G401 (cell line): ENCODE data around the gene KIF19. TPM values are rescaled to one million over a fixed set of nuclear protein-coding genes. Genes with fewer than 3 reads are reported as not detected.
"Not testable (repeated sequence)": the region's sequence is repeated elsewhere in the genome, so short reads cannot be mapped to it uniquely, and the experiment has no call there.

Experiments used
- DNase-seq: peaks from one replicate; pipeline ENCODE4 v3.0.0-alpha.2; 2015; ENCODE audit warnings: low spot score
- in situ Hi-C: cut with HindIII; loops from 2 replicates; pipeline ENCODE4 v1.10.0; 2016; ENCODE audit warnings: low sequenced_read_pairs, mixed read lengths
- total RNA-seq: library from RNA; depleted of rRNA; stranded (reverse); fragments of >200 nt; shearing (Covaris generic); gene quantifications from 2 replicates; pipeline ENCODE4 v1.2.3, GENCODE V29; 2014; rRNA removed

Gene KIF19
- total RNA-seq = not detected in 2 replicates

DNA sequence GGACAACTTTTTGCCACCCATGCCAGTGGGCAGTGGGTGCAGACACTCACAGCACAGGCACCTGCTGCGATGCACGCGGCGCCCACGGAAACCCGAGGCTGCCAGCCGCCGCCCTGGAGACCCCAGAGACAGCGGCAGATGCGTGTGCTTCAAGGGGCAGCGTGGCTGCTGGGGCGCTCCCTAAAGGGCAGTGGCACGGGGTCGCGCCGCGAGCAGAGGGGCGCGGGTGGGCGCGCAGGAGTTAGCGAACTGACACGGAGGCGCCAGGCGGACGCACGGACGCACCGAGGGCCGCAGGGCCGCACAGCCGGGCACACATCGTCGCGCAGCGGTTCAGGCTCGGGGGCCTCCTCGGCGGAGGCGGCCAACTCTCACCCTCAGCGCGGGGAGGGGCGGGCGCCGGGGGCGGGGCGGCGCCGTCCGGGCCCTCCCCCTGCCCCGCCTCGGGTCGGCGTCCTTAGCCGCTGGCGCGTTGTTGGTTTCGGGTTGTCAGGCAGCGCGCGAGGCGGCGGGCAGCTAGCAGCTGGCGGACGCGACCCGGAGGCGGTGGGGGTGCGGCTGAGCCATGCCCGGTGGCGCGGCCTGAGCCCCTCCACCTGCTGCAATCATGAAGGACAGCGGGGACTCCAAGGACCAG is at the start of gene KIF19:
KIF19 (plus strand) TSS at position 484 of the 637 bp plus-strand sequence; CDS start at position 608, 124 bp downstream.
- no peak for DNase-seq
- in situ Hi-C loops = no loop called here

GRCh38 chr17:74276541-74277009 is 49.5 kb upstream of the KIF19 start:
- peak; percentile 34 for DNase-seq
- in situ Hi-C loops = no loop called here

DNA sequence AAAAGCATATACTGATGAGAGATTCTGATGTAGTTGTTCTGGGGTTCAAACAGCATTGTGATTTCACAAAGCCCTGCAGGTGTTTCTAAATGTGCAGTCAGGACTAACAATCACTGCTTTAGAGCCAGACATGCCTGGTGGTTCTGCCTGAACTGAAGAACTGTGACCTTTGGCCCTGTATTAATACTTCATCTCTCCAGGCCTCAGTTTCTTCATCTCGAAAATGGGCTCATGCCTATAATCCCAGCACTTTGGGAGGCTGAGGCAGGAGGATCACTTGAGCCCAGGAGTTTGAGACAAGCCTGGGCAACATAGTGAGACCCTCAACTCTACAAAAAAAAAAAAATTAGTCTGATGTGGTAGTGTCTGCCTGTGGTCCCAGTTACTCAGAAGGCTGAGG is 48.1 kb upstream of the KIF19 start:
- in situ Hi-C loops = no loop called here
- DNase-seq = no peak

GRCh38 chr17:74279617-74280016 is 46.4 kb upstream of the KIF19 start:
- DNase-seq, in situ Hi-C loops: not testable (repeated sequence)

GRCh38 chr17:74280093-74280513 is 45.9 kb upstream of the KIF19 start:
- DNase-seq = no peak
- in situ Hi-C loops = no loop called here

DNA sequence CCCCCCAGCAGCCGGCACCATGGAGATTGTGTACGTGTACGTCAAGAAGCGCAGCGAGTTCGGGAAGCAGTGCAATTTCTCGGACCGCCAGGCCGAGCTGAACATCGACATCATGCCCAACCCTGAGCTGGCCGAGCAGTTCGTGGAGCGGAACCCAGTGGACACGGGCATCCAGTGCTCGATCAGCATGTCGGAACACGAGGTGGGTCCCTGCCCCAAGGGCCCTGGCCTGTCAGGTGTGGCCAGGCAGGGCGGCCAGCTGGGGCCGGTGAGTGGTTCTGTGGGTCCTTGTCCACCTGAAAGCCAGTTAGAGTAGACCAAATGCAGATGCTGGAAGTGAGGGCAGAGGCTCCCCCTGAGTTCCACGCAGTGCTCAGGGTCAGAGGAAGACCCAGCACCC is 44.2 kb upstream of the KIF19 start:
- DNase-seq = no peak
- in situ Hi-C loops = no loop called here

DNA sequence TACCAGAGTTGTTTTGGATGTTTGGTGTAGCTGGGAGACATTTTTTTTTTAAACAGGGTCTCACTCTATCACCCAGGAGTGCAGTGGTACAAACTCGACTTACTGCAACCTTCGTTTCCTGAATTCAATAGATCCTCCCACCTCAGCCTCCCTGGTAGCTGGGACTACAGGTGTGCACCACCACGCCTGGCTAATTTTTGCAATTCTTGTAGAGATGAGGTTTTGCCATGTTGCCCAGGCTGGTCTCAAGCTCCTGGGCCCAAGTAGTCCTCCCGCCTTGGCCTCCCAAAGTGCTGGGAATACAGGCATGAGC is 43.8 kb upstream of the KIF19 start:
- in situ Hi-C loops, DNase-seq: not testable (repeated sequence)

GRCh38 chr17:74282587-74283370 is 43.2 kb upstream of the KIF19 start:
- DNase-seq = no peak
- in situ Hi-C loops = no loop called here

- in situ Hi-C loops = no loop called here
- no peak for DNase-seq
These were observed 42.7 kb upstream of the KIF19 start for GRCh38 chr17:74283371-74283673.

DNA sequence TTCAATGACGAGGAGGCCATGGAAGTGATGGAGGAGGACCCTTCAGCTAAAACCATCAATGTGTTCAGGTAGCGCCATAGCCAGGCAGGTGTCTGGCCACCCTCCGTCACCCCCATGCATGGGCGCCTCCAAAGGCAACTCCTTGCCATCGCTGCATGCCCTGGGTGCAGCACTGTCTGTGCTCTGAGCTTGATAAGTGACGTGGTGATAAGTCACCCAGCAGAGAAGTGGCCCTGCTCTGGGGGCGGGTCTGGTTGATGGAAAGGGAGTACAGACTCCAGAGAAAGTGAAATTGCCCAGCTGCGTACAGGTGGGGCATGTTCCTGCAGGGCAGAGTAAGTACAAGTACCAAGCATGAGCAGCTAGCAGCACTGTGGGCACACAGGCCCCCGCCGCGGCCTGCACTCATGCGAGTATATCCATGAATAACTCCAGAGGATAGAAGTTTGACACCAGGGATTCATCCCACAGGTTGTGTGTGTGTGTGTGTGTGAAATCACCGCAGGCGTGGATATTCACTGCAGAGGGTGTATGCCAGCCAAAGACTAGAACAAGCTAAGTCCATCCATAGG is 38.9 kb upstream of the KIF19 start:
- in situ Hi-C loops = no loop called here
- DNase-seq = no peak

GRCh38 chr17:74288785-74289184 is 37.2 kb upstream of the KIF19 start:
- DNase-seq = no peak
- in situ Hi-C loops = no loop called here

GRCh38 chr17:74289688-74290087 is 36.3 kb upstream of the KIF19 start:
- in situ Hi-C loops = loop anchor here (10.0 kb wide), 1 partner anchor 55 kb away; no protein-coding TSS in a partner anchor

DNA sequence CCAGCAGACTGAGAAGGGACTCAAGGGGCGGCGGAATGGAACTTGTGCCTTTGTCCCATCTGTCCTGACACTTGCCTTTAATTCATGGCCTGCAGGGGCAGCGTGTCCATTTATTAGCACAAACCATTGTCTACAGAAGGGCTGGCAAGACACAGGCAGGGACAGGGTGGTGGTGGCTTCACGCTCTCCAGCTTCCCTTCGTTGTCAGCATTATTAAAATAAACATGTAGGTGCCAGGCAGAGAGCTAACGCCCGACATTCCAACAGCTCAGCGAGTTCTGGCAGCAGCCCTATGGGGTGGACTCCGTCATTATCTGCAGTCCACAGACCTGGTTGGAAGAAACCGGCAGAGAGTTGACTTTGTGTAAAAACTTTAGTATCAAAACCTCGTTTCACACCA is 35.7 kb upstream of the KIF19 start:
- no peak for DNase-seq
- in situ Hi-C loops = loop anchor here (10.0 kb wide), 1 partner anchor 54 kb away; no protein-coding TSS in a partner anchor

More at GRCh38 chr17:74289688-74290087, 36.3 kb upstream of the KIF19 start:
- DNase-seq = no peak

DNA sequence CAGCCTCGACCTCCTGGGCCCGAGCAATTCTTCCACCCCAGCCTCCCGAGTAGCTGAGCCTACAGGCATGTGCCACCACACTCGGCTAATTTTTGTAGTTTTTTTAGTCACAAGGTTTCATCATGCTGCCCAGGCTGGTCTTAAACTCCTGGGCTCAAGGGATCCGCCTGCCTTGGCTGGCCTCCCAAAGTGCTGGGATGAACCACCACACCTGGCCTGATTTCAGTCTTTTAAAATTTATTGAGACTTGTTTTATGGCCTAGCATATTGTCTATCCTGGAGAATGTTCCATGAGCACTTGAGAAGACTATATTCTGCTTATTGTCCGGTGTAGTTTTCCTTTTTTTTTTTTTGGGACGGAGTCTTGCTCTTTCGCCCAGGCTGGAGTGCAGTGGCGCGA is 33.5 kb upstream of the KIF19 start:
- in situ Hi-C loops = loop anchor here (10.0 kb wide), 1 partner anchor 52 kb away; no protein-coding TSS in a partner anchor
- no peak for DNase-seq

DNA sequence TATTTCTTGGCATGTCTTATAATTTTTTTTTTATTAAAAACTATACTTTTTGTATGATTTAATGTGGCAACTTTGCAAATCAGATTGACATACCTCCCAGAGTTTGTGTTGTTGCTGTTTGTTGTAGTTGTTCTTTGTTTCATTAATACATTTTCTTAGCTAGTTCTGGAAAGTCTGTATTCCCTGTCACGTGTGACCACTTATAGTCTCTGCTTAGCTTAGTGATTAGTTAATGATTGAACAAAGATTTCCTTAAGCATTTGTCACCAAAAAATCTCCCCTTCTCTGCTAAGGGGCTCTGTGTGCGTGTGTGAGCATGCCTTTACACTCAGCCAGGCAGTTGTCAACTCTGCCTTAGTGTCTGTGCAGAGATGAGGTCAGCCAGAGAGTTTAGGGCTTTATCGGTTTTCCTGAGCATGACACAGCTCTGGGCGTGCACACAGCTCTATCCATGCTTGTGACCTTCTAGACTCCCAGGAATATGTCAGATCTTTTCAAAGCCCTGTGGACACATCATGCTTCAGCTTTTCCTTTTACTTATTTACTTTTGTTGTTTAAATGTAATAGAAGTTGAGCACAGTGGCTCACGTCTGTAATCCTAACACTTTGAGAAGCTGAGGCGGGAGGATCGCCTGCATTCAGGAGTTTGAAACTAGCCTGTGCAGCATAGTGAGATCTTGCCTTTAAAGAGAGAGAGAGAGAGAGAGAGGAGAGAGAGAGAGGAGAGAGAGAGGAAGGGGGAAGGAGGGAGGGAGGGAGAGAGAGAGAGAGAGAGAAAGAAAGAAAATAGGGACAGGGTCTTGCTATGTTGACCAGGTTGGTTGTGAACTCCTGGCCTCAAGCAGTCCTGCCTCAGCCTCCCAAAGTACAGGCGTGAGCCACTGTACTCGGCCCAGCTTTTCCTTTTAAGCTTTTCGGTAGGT is 30.1 kb upstream of the KIF19 start:
- in situ Hi-C loops = loop anchor here (10.0 kb wide), 1 partner anchor 49 kb away; no protein-coding TSS in a partner anchor
- no peak for DNase-seq

GRCh38 chr17:74296548-74296936 is 29.5 kb upstream of the KIF19 start:
- DNase-seq = peak; percentile 77
- in situ Hi-C loops = loop anchor here (10.0 kb wide), 1 partner anchor 48 kb away; no protein-coding TSS in a partner anchor

GRCh38 chr17:74297941-74298340 is 28.1 kb upstream of the KIF19 start:
- DNase-seq = no peak
- in situ Hi-C loops = loop anchor here (10.0 kb wide), 1 partner anchor 47 kb away; no protein-coding TSS in a partner anchor

GRCh38 chr17:74298778-74299177 is 27.2 kb upstream of the KIF19 start:
- DNase-seq = no peak
- in situ Hi-C loops = loop anchor here (10.0 kb wide), 1 partner anchor 46 kb away; no protein-coding TSS in a partner anchor
